OCI-LY7 (cell line): ENCODE data around the gene PARD3. TPM values are rescaled to one million over a fixed set of nuclear protein-coding genes. Genes with fewer than 3 reads are reported as not detected.

Experiments used
- BruUV-seq: library from RNA; stranded (reverse); fragments of 400-500 nt; replicated peaks from 2 replicates; lab custom pipeline; 2021; lab: Mats Ljungman, UMichigan
- CTCF ChIA-PET: fragments of 300-600 bp; sonication (Branson Sonifier 250); formaldehyde crosslinking; loops from one replicate; lab custom pipeline; 2022; ENCODE audit warnings: antibody characterized with exemption; ENCODE audit not compliant: unreplicated experiment; lab: Charles Lee
- POLR2A ChIA-PET: fragments of 300-600 bp; sonication (Branson Sonifier 250); formaldehyde crosslinking; loops from one replicate; lab custom pipeline; 2022; ENCODE audit warnings: antibody characterized with exemption; lab: Charles Lee
- DNase-seq: peaks from one replicate; pipeline ENCODE4 v3.0.0-alpha.2; 2015; ENCODE audit warnings: low spot score
- H2AFZ ChIP-seq: fragments of 200-600 bp; sonication (generic), shearing (Covaris generic); 2 replicates; pipeline ENCODE4 v1.6.1; 2014; ENCODE audit warnings: mild to moderate bottlenecking, antibody characterized with exemption, low read length, moderate library complexity
- H3K27ac ChIP-seq: fragments of 200-600 bp; sonication (generic); 2 replicates; pipeline ENCODE4 v1.5.1; 2014; ENCODE audit warnings: mixed run types, low read depth, mild to moderate bottlenecking, moderate library complexity, low read length, inconsistent platforms; ENCODE audit not compliant: poor library complexity, severe bottlenecking
- H3K36me3 ChIP-seq: fragments of 200-600 bp; sonication (generic); 2 replicates; pipeline ENCODE4 v1.6.1; 2014; ENCODE audit warnings: mild to moderate bottlenecking, antibody characterized with exemption, low read length, moderate library complexity, mixed read lengths; ENCODE audit not compliant: insufficient read depth
- H3K4me1 ChIP-seq: fragments of 200-600 bp; sonication (generic); 2 replicates; pipeline ENCODE4 v1.5.1; 2014; ENCODE audit warnings: mild to moderate bottlenecking, low read length; ENCODE audit not compliant: insufficient read depth, poor library complexity, severe bottlenecking
- H3K4me2 ChIP-seq: fragments of 200-600 bp; sonication (generic); 2 replicates; pipeline ENCODE4 v1.6.1; 2014; ENCODE audit warnings: mild to moderate bottlenecking, low read length
- H3K4me3 ChIP-seq: fragments of 200-600 bp; sonication (generic); 2 replicates; pipeline ENCODE4 v1.5.1; 2014; ENCODE audit warnings: mild to moderate bottlenecking, low read depth, low read length; ENCODE audit not compliant: poor library complexity, severe bottlenecking
- H3K79me2 ChIP-seq: fragments of 200-600 bp; sonication (generic); 2 replicates; pipeline ENCODE4 v1.6.1; 2016; ENCODE audit warnings: low read depth, mild to moderate bottlenecking, low read length, moderate library complexity, mixed read lengths; ENCODE audit not compliant: insufficient read depth
- H3K9me2 ChIP-seq: fragments of 200-600 bp; sonication (generic); 2 replicates; pipeline ENCODE4 v1.6.1; 2016; ENCODE audit warnings: mild to moderate bottlenecking, low read length, mixed read lengths; ENCODE audit not compliant: insufficient read depth
- H3K9me3 ChIP-seq: fragments of 200-600 bp; sonication (generic); 2 replicates; pipeline ENCODE4 v1.6.1; 2014; ENCODE audit warnings: mild to moderate bottlenecking, mixed run types, low read length, mixed read lengths
- H4K20me1 ChIP-seq: fragments of 200-600 bp; sonication (generic); 2 replicates; pipeline ENCODE4 v1.6.1; 2014; ENCODE audit warnings: mild to moderate bottlenecking, antibody characterized with exemption, low read length, moderate library complexity, mixed read lengths; ENCODE audit not compliant: insufficient read depth
- EZH2phosphoT487 ChIP-seq: fragments of 200-600 bp; sonication (generic); IDR thresholded peaks from 2 replicates; pipeline ENCODE4 v1.6.1; 2018; ENCODE audit warnings: low read depth, borderline replicate concordance, mild to moderate bottlenecking, mixed run types, antibody characterized with exemption, low read length, moderate library complexity, mixed read lengths
- intact Hi-C: fragments of 100-400 bp; cut with micrococcal nuclease; formaldehyde crosslinking; loops from one replicate; pipeline ENCODE4 v1.10.0; 2022; ENCODE audit not compliant: unreplicated experiment
- total RNA-seq, 2 experiments: library from RNA; depleted of rRNA in 1 of 2; stranded (reverse); fragments of >200 nt in 1 of 2; shearing (Covaris generic) in 1 of 2; gene quantifications; 2 replicates each; pipeline ENCODE4 v1.2.3, GENCODE V29; 2014 to 2022
- TF ChIP-seq, protein P1 (sequence below): fragments of 200-600 bp; sonication (generic); conservative IDR thresholded peaks from 2 replicates; pipeline ENCODE4 v1.5.1; 2014; ENCODE audit warnings: mild to moderate bottlenecking, antibody characterized with exemption, low read length, moderate library complexity, mixed read lengths

PARD3 gene
- total RNA-seq, 2 experiments from 2014 or later, result not detected

GRCh38 chr10:34728361-34728760, 86.7 kb downstream of the PARD3 start:
- H3K4me1 ChIP-seq, result no peaks in the 10 kb centered on the region
- no peak overlapping the region for H3K4me3 ChIP-seq
- CTCF ChIA-PET, result no interaction called here
- intact Hi-C loops, result no loop called here
- no peak overlapping the region for H3K4me2 ChIP-seq
- POLR2A ChIA-PET, result interaction anchor here (0.8 kb wide), 1 partner anchor 228 kb away, joined by 4 read pairs; no protein-coding TSS in a partner anchor
- no peaks in the 10 kb centered on the region for H3K79me2 ChIP-seq
- no peaks in the 10 kb centered on the region for H3K36me3 ChIP-seq
- no peaks in the 10 kb centered on the region for H3K9me3 ChIP-seq
- H4K20me1 ChIP-seq, result no peaks in the 10 kb centered on the region
- no peak overlapping the region for H3K27ac ChIP-seq
- DNase-seq, result no peak
- TF ChIP-seq, protein P1, sequence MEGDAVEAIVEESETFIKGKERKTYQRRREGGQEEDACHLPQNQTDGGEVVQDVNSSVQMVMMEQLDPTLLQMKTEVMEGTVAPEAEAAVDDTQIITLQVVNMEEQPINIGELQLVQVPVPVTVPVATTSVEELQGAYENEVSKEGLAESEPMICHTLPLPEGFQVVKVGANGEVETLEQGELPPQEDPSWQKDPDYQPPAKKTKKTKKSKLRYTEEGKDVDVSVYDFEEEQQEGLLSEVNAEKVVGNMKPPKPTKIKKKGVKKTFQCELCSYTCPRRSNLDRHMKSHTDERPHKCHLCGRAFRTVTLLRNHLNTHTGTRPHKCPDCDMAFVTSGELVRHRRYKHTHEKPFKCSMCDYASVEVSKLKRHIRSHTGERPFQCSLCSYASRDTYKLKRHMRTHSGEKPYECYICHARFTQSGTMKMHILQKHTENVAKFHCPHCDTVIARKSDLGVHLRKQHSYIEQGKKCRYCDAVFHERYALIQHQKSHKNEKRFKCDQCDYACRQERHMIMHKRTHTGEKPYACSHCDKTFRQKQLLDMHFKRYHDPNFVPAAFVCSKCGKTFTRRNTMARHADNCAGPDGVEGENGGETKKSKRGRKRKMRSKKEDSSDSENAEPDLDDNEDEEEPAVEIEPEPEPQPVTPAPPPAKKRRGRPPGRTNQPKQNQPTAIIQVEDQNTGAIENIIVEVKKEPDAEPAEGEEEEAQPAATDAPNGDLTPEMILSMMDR, result no peak
- TF ChIP-seq EZH2phosphoT487, result no peak
- no TSS peak for BruUV-seq
- no peaks in the 10 kb centered on the region for H3K9me2 ChIP-seq
- no peak overlapping the region for H2AFZ ChIP-seq

GRCh38 chr10:34727595-34728033, 87.5 kb downstream of the PARD3 start:
- Histone ChIP-seq H3K4me3 (no peak overlapping the region), H3K27ac (no peak overlapping the region), H2AFZ (no peak overlapping the region), H3K36me3 (no peaks in the 10 kb centered on the region), H3K79me2 (no peaks in the 10 kb centered on the region), H4K20me1 (no peaks in the 10 kb centered on the region), H3K4me2 (no peak overlapping the region), H3K9me2 (no peaks in the 10 kb centered on the region), H3K4me1 (no peaks in the 10 kb centered on the region), H3K9me3 (no peaks in the 10 kb centered on the region)
- ChIA-PET POLR2A (interaction anchor here (0.8 kb wide), 1 partner anchor 227 kb away, joined by 4 read pairs; no protein-coding TSS in a partner anchor), CTCF (no interaction called here)
- BruUV-seq, result no TSS peak
- DNase-seq, result no peak
- intact Hi-C loops, result no loop called here
- TF ChIP-seq, protein P1, result no peak
- no peak for TF ChIP-seq EZH2phosphoT487

DNA sequence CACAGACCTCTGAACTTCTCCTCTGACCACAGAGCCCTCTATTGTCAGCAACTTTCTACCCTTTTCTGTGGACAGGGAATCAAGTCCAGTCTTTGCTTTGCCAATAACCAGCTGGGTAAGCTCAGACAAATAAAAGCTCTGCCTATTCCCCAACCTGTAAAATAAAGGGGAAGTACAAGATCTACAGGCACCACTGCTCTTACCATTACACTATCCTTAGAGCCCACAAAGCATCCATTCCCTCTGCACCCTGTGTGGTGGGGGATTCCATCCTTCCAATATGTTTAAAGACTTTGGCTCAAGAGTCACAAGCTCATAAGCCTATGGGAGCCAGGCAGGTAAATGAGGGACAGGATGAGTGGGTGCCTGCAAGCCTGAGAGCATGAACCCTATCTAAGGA, 88.2 kb downstream of the PARD3 start:
- Histone ChIP-seq H3K27ac (no peak overlapping the region), H4K20me1 (no peaks in the 10 kb centered on the region), H3K4me1 (no peaks in the 10 kb centered on the region), H3K79me2 (no peaks in the 10 kb centered on the region), H3K36me3 (no peaks in the 10 kb centered on the region), H3K9me2 (no peaks in the 10 kb centered on the region), H3K9me3 (no peaks in the 10 kb centered on the region), H3K4me3 (no peak overlapping the region), H3K4me2 (no peak overlapping the region), H2AFZ (no peak overlapping the region)
- ChIA-PET POLR2A (no interaction called here), CTCF (no interaction called here)
- BruUV-seq, result no TSS peak
- DNase-seq, result no peak
- intact Hi-C loops, result no loop called here
- TF ChIP-seq, protein P1, result no peak
- no peak for TF ChIP-seq EZH2phosphoT487
